ENCODE data around the gene SNTA1.

The SNTA1 gene

DNA sequence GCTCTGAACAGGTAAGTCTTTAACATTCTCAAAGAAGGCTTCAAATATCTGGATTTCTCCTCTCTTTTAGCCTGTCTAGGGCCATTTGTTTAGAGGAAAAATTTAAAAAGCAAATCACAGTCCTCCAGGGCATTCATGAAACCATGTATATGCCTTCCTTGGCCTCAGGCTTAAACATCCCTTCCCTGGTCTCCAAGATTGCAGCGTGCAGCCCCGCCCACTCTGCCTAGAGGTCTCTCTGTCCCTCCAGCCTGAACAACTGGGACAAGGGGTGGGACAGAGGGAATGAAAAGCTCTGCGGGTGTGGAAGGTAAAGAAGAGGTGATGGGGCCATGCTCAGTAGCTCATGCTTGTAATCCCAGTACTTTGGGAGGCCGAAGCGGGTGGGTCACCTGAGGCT, 36.5 kb upstream of the SNTA1 start:
- Histone ChIP-seq H3K9ac (ENCODE audit: low read length in 2 of 2) (no peak overlapping the region), H3K9me3 (ENCODE audit: control insufficient read depth in 2 of 2, low read length in 2 of 2) (no peaks in the 10 kb centered on the region), H3K27ac (ENCODE audit: low read length) (no peak overlapping the region), H3K27me3 (ENCODE audit: control insufficient read depth in 1 of 2, insufficient read depth in 2 of 2, low read length in 2 of 2) (no peaks in the 10 kb centered on the region), H3K4me1 (ENCODE audit: control insufficient read depth, insufficient read depth, low read length) (no peaks in the 10 kb centered on the region), H3K4me3 (ENCODE audit: low read length in 2 of 2) (no peak overlapping the region), H3K36me3 (ENCODE audit: control insufficient read depth in 2 of 2, insufficient read depth in 2 of 2, low read length in 2 of 2) (no peaks in the 10 kb centered on the region)

DNA sequence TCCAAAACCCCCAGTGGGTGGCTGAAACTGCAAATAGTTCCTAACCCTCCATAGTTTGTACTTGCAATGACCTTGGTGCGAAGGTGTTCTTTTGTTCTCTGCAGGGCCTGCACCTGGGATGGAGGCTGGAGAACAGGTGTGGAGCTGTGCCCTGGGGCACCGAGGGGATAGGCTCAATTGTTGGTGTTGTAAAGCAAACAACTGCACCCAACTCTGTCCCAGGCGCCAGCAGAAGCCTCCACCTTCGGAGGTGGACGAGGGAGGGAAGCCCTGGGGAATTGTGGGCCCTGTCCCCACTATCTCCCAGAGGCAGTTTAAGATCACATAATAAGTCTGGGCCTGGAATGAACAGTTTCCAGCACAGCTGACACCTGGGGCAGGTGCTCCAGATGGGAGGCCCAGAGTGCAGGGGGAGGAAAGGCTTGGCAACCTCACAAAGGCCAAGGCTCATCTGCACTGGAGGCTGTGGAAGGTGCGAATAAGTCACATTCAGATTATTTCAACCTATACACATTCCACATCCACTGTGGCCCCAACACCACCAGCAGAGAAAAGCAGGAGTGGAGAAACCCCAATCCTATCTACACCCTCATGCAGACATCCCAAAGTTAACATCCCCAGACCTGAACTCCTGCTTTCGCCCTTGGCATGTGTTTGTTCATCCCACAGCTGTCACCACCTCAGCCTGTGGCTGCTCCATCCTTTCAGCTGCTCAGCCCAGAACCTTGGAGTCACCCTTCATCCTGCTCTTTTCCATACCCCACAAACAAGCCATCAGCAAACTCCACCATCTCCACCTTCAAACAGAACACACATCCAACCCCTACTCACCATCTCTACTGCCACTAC, 34.0 kb upstream of the SNTA1 start:
- no peak overlapping the region for H3K27ac ChIP-seq (ENCODE audit: low read length)
- no peak overlapping the region for H3K4me3 ChIP-seq (ENCODE audit: low read length in 2 of 2)
- no peak overlapping the region for H3K9ac ChIP-seq (ENCODE audit: low read length in 2 of 2)
- no peaks in the 10 kb centered on the region for H3K9me3 ChIP-seq (ENCODE audit: control insufficient read depth in 2 of 2, low read length in 2 of 2)
- H3K4me1 ChIP-seq (ENCODE audit: control insufficient read depth, insufficient read depth, low read length), result no peaks in the 10 kb centered on the region
- H3K36me3 ChIP-seq (ENCODE audit: control insufficient read depth in 2 of 2, insufficient read depth in 2 of 2, low read length in 2 of 2), result no peaks in the 10 kb centered on the region
- H3K27me3 ChIP-seq (ENCODE audit: control insufficient read depth in 1 of 2, insufficient read depth in 2 of 2, low read length in 2 of 2), result no peaks in the 10 kb centered on the region

DNA sequence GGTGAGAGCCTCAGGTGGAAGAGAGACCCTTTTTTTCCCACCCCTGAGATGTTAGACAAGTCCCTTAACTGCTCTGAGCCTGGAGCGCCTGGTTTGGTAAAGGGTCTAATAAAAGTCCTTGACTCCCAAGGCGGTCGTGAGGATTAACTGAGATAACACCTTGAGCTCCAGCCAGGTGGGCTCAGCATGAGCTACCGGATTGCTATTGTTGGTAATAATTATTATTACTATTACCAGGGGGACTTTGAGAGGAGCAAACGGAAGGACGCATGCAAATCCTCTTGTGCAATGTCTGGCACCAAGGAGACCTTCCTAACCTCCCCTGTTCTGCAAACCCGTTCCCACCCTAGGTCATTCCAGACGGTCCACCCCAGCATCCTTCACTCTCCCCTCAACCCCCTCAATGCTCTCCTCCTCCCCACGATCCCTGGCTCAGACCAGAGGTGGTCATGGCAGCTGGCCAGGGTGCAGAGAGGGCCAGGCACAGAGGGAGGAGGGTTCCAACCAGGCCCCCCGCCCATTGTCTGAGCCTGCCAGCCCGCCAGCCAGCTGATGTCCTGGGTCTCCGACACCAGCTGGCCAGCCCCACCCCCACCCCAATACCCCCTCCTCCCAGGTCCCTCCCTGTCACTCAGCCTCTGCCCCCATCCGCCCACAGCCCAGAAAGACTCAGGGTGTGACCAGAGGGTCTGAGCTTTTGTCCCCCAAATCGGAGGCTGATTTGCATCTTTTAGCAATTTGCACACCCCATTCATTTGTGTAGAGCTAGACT, 32.0 kb upstream of the SNTA1 start:
- H3K4me3 ChIP-seq (ENCODE audit: low read length in 2 of 2), result no peak overlapping the region
- H3K4me1 ChIP-seq (ENCODE audit: control insufficient read depth, insufficient read depth, low read length), result no peaks in the 10 kb centered on the region
- H3K36me3 ChIP-seq (ENCODE audit: control insufficient read depth in 2 of 2, insufficient read depth in 2 of 2, low read length in 2 of 2), result no peaks in the 10 kb centered on the region
- no peaks in the 10 kb centered on the region for H3K27me3 ChIP-seq (ENCODE audit: control insufficient read depth in 1 of 2, insufficient read depth in 2 of 2, low read length in 2 of 2)
- H3K9ac ChIP-seq (ENCODE audit: low read length in 2 of 2), result no peak overlapping the region
- no peaks in the 10 kb centered on the region for H3K9me3 ChIP-seq (ENCODE audit: control insufficient read depth in 2 of 2, low read length in 2 of 2)
- H3K27ac ChIP-seq (ENCODE audit: low read length), result no peak overlapping the region

DNA sequence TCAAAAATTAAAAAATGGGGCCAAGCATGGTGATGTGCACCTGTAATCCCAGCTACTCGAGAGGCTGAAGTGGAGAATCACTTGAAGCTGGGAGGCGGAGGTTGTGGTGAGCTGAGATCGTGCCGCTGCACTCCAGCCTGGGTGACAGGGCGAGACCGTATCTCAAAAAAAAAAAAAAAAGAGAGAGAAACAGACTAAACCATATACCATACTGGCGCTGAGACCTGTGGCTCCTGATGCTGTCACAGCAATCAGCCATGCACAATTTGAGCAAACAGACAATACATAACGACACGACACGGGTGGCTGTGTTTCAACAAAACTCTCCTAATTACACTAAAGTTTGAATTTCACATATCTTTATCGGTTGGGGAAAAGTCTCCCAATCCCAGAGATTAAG, 31.4 kb upstream of the SNTA1 start:
- no peak overlapping the region for H3K9ac ChIP-seq (ENCODE audit: low read length in 2 of 2)
- no peak overlapping the region for H3K27ac ChIP-seq (ENCODE audit: low read length)
- H3K9me3 ChIP-seq (ENCODE audit: control insufficient read depth in 2 of 2, low read length in 2 of 2), result no peaks in the 10 kb centered on the region
- H3K36me3 ChIP-seq (ENCODE audit: control insufficient read depth in 2 of 2, insufficient read depth in 2 of 2, low read length in 2 of 2), result no peaks in the 10 kb centered on the region
- no peaks in the 10 kb centered on the region for H3K4me1 ChIP-seq (ENCODE audit: control insufficient read depth, insufficient read depth, low read length)
- H3K27me3 ChIP-seq (ENCODE audit: control insufficient read depth in 1 of 2, insufficient read depth in 2 of 2, low read length in 2 of 2), result no peaks in the 10 kb centered on the region
- no peak overlapping the region for H3K4me3 ChIP-seq (ENCODE audit: low read length in 2 of 2)

DNA sequence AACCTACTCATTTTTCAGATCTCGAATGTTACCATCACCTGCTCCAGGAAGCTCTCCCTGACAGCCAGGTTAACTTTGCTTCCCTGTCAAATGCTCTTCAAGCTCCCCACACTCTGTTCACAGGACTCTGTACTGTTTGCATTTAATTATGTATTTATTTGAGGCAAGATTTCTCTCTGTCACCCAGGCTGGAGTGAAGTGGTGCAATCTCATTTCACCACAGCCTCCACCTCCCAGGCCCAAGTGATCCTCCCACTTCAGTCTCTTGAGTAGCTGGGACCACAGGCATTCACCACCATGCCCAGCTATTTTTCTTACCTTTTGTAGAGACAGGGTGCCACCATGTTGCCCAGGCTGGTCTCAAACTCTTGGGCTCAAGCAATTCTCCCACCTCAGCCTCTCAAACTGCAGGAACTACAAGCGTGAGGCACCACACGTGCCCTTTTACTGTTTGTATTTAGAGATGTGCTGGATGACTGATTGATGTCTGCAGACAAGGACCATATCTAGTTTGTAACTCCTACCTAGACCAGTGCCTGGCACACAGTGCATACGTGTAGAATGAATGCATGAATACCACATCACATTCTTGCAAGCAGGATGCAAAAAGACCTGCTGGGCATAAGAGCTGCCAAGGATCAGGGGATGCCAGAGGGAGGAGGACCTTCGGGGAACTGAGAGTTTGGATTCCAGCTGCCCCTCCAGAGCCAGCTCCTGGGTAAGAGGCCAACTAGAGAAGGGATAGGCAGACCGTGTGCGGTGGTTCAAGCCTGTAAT, 30.7 kb upstream of the SNTA1 start:
- no peaks in the 10 kb centered on the region for H3K36me3 ChIP-seq (ENCODE audit: control insufficient read depth in 2 of 2, insufficient read depth in 2 of 2, low read length in 2 of 2)
- no peaks in the 10 kb centered on the region for H3K27me3 ChIP-seq (ENCODE audit: control insufficient read depth in 1 of 2, insufficient read depth in 2 of 2, low read length in 2 of 2)
- no peak overlapping the region for H3K4me3 ChIP-seq (ENCODE audit: low read length in 2 of 2)
- no peaks in the 10 kb centered on the region for H3K4me1 ChIP-seq (ENCODE audit: control insufficient read depth, insufficient read depth, low read length)
- no peaks in the 10 kb centered on the region for H3K9me3 ChIP-seq (ENCODE audit: control insufficient read depth in 2 of 2, low read length in 2 of 2)
- H3K27ac ChIP-seq (ENCODE audit: low read length), result no peak overlapping the region
- H3K9ac ChIP-seq (ENCODE audit: low read length in 2 of 2), result no peak overlapping the region

DNA sequence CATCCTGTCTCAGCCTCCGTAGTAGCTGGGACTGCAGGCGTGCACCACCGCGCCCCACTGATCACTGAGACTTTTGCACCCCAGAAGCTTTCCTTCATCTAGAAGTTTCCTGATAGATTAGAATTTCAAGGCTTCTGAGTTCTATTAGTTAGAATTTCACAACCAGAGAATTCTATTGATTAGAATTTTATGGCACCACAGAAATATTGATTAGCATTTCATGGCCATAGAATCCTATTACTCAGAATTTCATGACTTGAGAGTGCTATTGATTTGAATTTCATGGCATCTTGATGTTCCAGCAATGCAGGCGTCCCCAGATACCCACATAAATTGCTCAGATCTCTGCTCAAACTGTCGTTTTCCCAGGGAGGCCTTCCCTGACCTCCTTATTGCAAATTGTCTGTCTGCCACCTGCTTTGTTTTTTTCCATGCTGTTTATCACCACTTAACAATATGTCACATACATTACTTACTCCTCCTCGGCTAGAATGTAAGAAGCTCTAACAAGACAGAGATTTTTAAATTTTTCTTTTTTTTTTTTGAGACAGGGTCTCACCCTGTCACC, 29.4 kb upstream of the SNTA1 start:
- Histone ChIP-seq H3K27me3 (ENCODE audit: control insufficient read depth in 1 of 2, insufficient read depth in 2 of 2, low read length in 2 of 2) (no peaks in the 10 kb centered on the region), H3K4me1 (ENCODE audit: control insufficient read depth, insufficient read depth, low read length) (no peaks in the 10 kb centered on the region), H3K36me3 (ENCODE audit: control insufficient read depth in 2 of 2, insufficient read depth in 2 of 2, low read length in 2 of 2) (no peaks in the 10 kb centered on the region), H3K9me3 (ENCODE audit: control insufficient read depth in 2 of 2, low read length in 2 of 2) (no peaks in the 10 kb centered on the region), H3K4me3 (ENCODE audit: low read length in 2 of 2) (no peak overlapping the region), H3K27ac (ENCODE audit: low read length) (no peak overlapping the region), H3K9ac (ENCODE audit: low read length in 2 of 2) (no peak overlapping the region)

DNA sequence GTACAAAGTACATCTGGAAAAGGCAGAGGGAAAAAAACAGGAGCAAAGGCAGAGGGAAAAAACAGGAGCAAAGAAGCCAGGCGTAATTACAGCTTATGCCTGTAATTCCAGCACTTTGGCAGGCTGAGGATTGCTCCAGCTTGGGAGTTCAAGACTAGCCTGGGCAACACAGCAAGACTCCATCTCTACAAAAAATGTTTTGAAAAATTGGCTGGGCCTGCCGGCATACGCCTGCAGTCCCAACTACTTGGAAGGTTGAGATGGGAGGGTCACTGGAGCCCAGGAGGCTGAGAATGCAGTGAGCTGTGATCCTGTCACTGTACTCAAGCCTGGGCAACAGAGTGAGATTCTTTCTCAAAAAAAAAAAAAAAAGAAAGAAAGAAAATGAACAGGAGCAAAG, 27.3 kb upstream of the SNTA1 start:
- Histone ChIP-seq H3K27me3 (ENCODE audit: control insufficient read depth in 1 of 2, insufficient read depth in 2 of 2, low read length in 2 of 2) (no peaks in the 10 kb centered on the region), H3K27ac (ENCODE audit: low read length) (no peak overlapping the region), H3K9me3 (ENCODE audit: control insufficient read depth in 2 of 2, low read length in 2 of 2) (no peaks in the 10 kb centered on the region), H3K36me3 (ENCODE audit: control insufficient read depth in 2 of 2, insufficient read depth in 2 of 2, low read length in 2 of 2) (no peaks in the 10 kb centered on the region), H3K4me3 (ENCODE audit: low read length in 2 of 2) (no peak overlapping the region), H3K9ac (ENCODE audit: low read length in 2 of 2) (no peak overlapping the region), H3K4me1 (ENCODE audit: control insufficient read depth, insufficient read depth, low read length) (no peaks in the 10 kb centered on the region)

DNA sequence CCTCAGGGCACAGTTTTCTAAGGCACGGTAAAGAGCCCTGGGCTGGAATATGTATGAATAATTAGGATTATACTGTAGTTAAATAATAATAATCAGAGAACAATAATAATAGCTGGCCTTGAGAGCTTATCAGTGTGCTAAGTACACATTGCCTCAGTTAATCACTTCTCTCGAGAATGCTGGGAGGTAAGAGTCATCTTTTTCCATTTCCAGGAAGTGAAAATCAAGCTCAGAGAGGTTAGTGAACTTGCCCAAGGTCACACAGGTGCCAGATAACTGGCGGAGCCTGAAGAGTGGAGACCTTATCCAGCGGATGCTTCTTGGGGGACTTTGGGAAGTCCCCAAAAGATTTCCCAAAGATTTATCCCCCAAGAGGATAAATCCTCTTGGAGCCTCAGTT, 26.9 kb upstream of the SNTA1 start:
- H3K36me3 ChIP-seq (ENCODE audit: control insufficient read depth in 2 of 2, insufficient read depth in 2 of 2, low read length in 2 of 2), result no peaks in the 10 kb centered on the region
- no peaks in the 10 kb centered on the region for H3K4me1 ChIP-seq (ENCODE audit: control insufficient read depth, insufficient read depth, low read length)
- no peak overlapping the region for H3K27ac ChIP-seq (ENCODE audit: low read length)
- no peaks in the 10 kb centered on the region for H3K27me3 ChIP-seq (ENCODE audit: control insufficient read depth in 1 of 2, insufficient read depth in 2 of 2, low read length in 2 of 2)
- H3K9ac ChIP-seq (ENCODE audit: low read length in 2 of 2), result no peak overlapping the region
- no peaks in the 10 kb centered on the region for H3K9me3 ChIP-seq (ENCODE audit: control insufficient read depth in 2 of 2, low read length in 2 of 2)
- no peak overlapping the region for H3K4me3 ChIP-seq (ENCODE audit: low read length in 2 of 2)

DNA sequence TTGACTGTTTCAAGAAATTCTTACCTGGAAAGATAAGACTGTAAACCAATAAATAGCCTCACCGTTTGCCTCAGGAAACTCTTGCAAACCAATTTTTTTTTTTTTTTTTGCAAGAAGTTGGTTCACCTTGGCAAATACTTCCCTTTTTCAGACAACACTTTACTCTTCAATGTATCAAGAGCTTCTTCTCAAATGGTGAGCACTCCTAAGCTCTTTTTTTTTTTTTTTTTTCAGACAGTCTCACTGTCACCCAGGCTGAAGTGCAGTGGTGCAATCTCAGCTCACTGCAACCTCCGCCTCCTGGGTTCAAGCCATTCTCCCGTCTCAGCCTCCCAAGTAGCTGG, 22.7 kb upstream of the SNTA1 start:
- no peaks in the 10 kb centered on the region for H3K36me3 ChIP-seq (ENCODE audit: control insufficient read depth in 2 of 2, insufficient read depth in 2 of 2, low read length in 2 of 2)
- H3K4me1 ChIP-seq (ENCODE audit: control insufficient read depth, insufficient read depth, low read length), result peaks cover 2% of the 10 kb centered on the region
- H3K27me3 ChIP-seq (ENCODE audit: control insufficient read depth in 1 of 2, insufficient read depth in 2 of 2, low read length in 2 of 2), result no peaks in the 10 kb centered on the region
- no peak overlapping the region for H3K27ac ChIP-seq (ENCODE audit: low read length)
- no peak overlapping the region for H3K9ac ChIP-seq (ENCODE audit: low read length in 2 of 2)
- H3K9me3 ChIP-seq (ENCODE audit: control insufficient read depth in 2 of 2, low read length in 2 of 2), result no peaks in the 10 kb centered on the region
- no peak overlapping the region for H3K4me3 ChIP-seq (ENCODE audit: low read length in 2 of 2)

DNA sequence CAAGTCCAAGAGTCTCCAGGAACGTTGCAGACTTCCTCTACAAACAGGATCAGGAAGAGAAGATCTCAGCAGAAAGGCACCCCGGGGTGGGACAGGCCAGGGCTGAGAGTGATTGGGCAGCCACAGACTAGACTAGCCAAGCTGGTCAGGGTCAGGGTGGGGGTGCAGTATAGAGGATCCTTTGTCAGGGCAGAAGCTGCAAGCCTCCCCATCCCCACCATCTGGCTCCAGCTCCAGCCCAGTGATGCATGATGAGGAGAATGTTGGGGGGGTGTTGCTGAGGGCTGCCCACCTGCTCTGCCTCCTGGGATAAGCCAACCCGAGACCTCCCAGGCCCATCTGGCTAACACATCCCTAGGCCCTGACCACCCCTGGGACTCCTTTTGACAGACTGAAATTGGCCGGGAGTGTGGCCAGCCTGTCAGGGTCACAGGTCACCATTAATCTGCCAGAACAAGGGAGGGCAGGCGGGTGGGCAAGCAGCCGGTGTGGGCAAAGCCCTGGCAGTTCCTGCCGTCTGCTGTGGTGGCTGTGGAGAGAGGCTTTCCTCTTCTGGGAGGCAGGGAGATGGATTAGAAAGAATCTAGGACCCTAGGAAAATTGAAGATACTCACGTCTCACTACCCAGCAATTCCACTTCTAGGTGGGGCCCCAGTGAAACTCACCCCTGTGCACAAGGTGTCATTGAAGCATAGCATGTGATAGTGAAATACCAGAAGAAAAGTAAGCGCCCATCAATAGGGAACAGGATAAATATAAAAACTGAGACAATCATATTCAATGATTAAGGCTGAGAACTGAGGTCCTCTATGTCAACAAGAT, 22.1 kb upstream of the SNTA1 start:
- Histone ChIP-seq H3K27ac (ENCODE audit: low read length) (no peak overlapping the region), H3K9me3 (ENCODE audit: control insufficient read depth in 2 of 2, low read length in 2 of 2) (no peaks in the 10 kb centered on the region), H3K4me3 (ENCODE audit: low read length in 2 of 2) (no peak overlapping the region), H3K9ac (ENCODE audit: low read length in 2 of 2) (no peak overlapping the region), H3K36me3 (ENCODE audit: control insufficient read depth in 2 of 2, insufficient read depth in 2 of 2, low read length in 2 of 2) (no peaks in the 10 kb centered on the region), H3K4me1 (ENCODE audit: control insufficient read depth, insufficient read depth, low read length) (peaks cover 2% of the 10 kb centered on the region), H3K27me3 (ENCODE audit: control insufficient read depth in 1 of 2, insufficient read depth in 2 of 2, low read length in 2 of 2) (no peaks in the 10 kb centered on the region)
